Mesothelial cell of epicardium (in vitro differentiated cells): ENCODE measurements around the gene TLE7. TPM values are rescaled to one million over a fixed set of nuclear protein-coding genes. Genes with fewer than 3 reads are reported as not detected.

Experiments
- DNase-seq, 2 experiments: peaks; one replicate each; pipeline ENCODE4 v3.0.0; 2021; ENCODE audit warnings: low spot score in 2 of 2; ENCODE audit not compliant: unreplicated experiment in 2 of 2
- H3K27ac Mint-ChIP-seq: 2 replicates; pipeline ENCODE4 v1.8.0; 2021; ENCODE audit warnings: mixed read lengths
- H3K27me3 Mint-ChIP-seq: 2 replicates; pipeline ENCODE4 v1.8.0; 2021; ENCODE audit warnings: low read depth, mixed read lengths
- H3K36me3 Mint-ChIP-seq: 2 replicates; pipeline ENCODE4 v1.8.0; 2021; ENCODE audit warnings: mixed read lengths
- H3K4me1 Mint-ChIP-seq: 2 replicates; pipeline ENCODE4 v1.8.0; 2021; ENCODE audit warnings: mixed read lengths
- H3K4me3 Mint-ChIP-seq: 2 replicates; pipeline ENCODE4 v1.8.0; 2021; ENCODE audit warnings: mild to moderate bottlenecking, moderate library complexity, mixed read lengths
- H3K9me3 Mint-ChIP-seq: 2 replicates; pipeline ENCODE4 v1.8.0; 2021; ENCODE audit warnings: mixed read lengths
- total RNA-seq: library from RNA; stranded (reverse); gene quantifications from 3 replicates; pipeline ENCODE4 v1.2.1, GENCODE V29; 2021
- TF ChIP-seq, protein P1 (sequence below): fragments of 200-600 bp; sonication (generic); IDR thresholded peaks from one replicate; pipeline ENCODE4 v1.5.0; 2021; ENCODE audit warnings: antibody characterized with exemption; ENCODE audit not compliant: unreplicated experiment

TLE7 gene
- total RNA-seq = not detected in 3 replicates

DNA sequence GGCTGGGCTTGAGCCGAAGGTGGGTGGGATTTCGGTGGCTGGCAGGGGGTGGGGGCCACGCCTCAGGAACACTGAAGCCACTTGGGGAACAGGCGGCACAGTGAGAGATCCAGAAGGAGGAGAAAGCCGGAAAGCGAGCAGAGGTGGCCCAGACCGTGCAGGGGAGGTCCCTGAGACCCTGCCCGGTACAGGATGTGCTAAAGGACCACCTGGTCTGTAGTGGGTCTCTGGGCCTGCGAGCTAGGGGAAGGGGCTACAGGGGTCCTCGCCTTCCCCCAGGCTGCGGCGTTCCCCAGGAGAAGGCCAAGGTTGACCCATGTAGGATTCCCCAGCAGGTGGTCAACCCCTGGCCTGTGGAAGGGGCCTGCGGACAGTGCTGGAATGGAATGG is at the start of gene TLE7:
TSS of gene TLE7 (minus strand) at position 4 of the 390 bp plus-strand sequence. CDS start 8,730 bp downstream, outside the sequence.
- H3K4me3 Mint-ChIP-seq = no peak within 1 kb of the TSS
- H3K27ac Mint-ChIP-seq = no peak within 1 kb of the TSS
- peaks cover 14% of the 10 kb centered on the region for H3K36me3 Mint-ChIP-seq
- no peaks in the 10 kb centered on the region for H3K4me1 Mint-ChIP-seq
- DNase-seq = no peak
- peaks cover 35% of the 10 kb centered on the region for H3K27me3 Mint-ChIP-seq
- TF ChIP-seq, protein P1, sequence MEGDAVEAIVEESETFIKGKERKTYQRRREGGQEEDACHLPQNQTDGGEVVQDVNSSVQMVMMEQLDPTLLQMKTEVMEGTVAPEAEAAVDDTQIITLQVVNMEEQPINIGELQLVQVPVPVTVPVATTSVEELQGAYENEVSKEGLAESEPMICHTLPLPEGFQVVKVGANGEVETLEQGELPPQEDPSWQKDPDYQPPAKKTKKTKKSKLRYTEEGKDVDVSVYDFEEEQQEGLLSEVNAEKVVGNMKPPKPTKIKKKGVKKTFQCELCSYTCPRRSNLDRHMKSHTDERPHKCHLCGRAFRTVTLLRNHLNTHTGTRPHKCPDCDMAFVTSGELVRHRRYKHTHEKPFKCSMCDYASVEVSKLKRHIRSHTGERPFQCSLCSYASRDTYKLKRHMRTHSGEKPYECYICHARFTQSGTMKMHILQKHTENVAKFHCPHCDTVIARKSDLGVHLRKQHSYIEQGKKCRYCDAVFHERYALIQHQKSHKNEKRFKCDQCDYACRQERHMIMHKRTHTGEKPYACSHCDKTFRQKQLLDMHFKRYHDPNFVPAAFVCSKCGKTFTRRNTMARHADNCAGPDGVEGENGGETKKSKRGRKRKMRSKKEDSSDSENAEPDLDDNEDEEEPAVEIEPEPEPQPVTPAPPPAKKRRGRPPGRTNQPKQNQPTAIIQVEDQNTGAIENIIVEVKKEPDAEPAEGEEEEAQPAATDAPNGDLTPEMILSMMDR = no peak
- peaks cover 22% of the 10 kb centered on the region for H3K9me3 Mint-ChIP-seq

- Mint-ChIP-seq H3K36me3 (no peaks in the 10 kb centered on the region), H3K4me1 (no peaks in the 10 kb centered on the region), H3K27ac (no peak overlapping the region), H3K9me3 (no peaks in the 10 kb centered on the region), H3K27me3 (peaks cover 29% of the 10 kb centered on the region), H3K4me3 (no peak overlapping the region)
- TF ChIP-seq, protein P1 = no peak
- no peak for DNase-seq
Measured at GRCh38 chr16:71491054-71491453, 49.2 kb upstream of the TLE7 start.

- Mint-ChIP-seq H3K9me3 (no peaks in the 10 kb centered on the region), H3K4me3 (no peak overlapping the region), H3K27ac (no peak overlapping the region), H3K27me3 (peaks cover 29% of the 10 kb centered on the region), H3K4me1 (no peaks in the 10 kb centered on the region), H3K36me3 (no peaks in the 10 kb centered on the region)
- no peak for DNase-seq
- TF ChIP-seq, protein P1 = no peak
Measured at GRCh38 chr16:71490361-71490760, 48.5 kb upstream of the TLE7 start.

DNA sequence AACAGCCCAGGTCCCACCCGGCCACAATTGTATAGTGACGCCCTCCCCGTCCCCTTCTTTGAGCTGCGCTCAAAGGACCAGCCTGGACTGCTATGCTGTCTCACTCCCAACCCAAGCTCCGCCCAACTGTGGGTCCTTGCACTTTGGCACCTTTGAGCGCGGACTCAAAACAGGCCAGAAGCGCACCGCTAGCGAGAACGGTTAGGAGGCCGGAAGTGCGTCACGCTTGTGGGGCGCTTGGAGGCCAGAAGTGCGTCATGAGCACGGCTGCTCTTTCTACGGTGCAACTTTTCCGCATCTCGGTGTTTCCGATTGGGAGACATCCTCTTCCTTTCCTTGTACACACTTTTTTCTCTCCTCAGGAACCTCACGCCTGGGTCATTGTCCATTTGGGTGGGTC is 47.3 kb upstream of the TLE7 start, which contains the start of gene ZNF19:
TSS of gene ZNF19 (minus strand) at position 203 of the 400 bp plus-strand sequence. CDS start 7,210 bp downstream, outside the sequence.
- Mint-ChIP-seq H3K4me1 (peaks cover 5% of the 10 kb centered on the region), H3K4me3 (no peak within 1 kb of the TSS), H3K27ac (no peak within 1 kb of the TSS), H3K9me3 (no peaks in the 10 kb centered on the region), H3K36me3 (no peaks in the 10 kb centered on the region), H3K27me3 (peaks cover 28% of the 10 kb centered on the region)
- TF ChIP-seq, protein P1 = no peak
- no peak for DNase-seq

DNA sequence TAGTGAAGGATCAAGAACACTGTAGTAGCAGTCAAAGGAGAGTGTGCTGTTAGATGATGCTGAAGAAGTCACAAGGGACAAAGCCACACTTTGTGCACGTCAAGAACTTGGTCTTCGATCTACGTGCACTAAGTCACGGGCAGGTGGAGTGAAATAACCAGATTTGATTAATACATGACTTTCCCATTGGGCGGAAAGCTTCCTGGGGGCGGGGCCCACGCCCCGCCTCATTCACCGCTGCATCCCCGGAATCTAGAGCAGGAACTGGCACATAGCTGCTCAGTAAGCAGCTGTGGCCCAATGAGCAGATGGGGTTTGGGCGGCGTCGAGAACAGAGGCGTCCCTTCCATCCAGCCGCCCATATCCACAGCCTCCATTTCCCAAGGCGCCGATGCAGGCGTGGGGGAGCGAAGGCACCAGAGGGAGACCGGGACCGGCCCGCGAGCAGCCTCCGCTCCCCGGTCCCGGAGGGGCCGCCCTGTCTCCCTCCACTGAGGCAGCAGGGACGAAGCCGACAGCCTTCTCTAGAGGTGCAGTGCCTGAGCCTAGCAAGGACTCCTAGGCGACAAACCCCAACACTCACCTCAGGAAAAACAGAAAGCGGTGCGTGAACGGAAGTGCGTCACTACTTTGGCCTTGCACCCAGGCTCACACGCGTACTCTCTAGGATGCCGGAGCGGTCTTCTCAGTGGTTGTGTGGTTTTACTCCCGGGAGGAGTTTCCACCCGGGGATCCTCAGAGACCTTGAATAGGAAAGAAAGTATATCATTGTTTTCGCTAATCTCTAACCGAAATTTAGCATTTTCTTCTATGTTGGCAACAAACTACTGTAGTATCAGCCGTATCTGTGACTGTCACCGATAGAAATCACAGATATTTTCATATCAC is 42.4 kb upstream of the TLE7 start:
- peak; percentile 46 to 77 for DNase-seq
- Mint-ChIP-seq H3K4me3 (peak overlapping the region; percentile 82), H3K4me1 (peaks cover 13% of the 10 kb centered on the region), H3K36me3 (no peaks in the 10 kb centered on the region), H3K27me3 (peaks cover 13% of the 10 kb centered on the region), H3K27ac (peak overlapping the region; percentile 93), H3K9me3 (no peaks in the 10 kb centered on the region)
- TF ChIP-seq, protein P1 = no peak
